OCI-LY3 (cell line): ENCODE data around the gene GLI2.

Experiments used
- EZH2phosphoT487 ChIP-seq: fragments of 200-600 bp; shearing (Covaris generic); IDR thresholded peaks from 2 replicates; pipeline ENCODE4 v1.6.1; 2018; ENCODE audit warnings: antibody characterized with exemption, mixed run types, low read depth
- TF ChIP-seq, protein P1 (sequence below): fragments of 200-600, 300-600 bp; sonication (generic); IDR thresholded peaks from 2 replicates; pipeline ENCODE4 v1.5.1; 2014; ENCODE audit warnings: antibody characterized with exemption, low read length, low read depth

DNA sequence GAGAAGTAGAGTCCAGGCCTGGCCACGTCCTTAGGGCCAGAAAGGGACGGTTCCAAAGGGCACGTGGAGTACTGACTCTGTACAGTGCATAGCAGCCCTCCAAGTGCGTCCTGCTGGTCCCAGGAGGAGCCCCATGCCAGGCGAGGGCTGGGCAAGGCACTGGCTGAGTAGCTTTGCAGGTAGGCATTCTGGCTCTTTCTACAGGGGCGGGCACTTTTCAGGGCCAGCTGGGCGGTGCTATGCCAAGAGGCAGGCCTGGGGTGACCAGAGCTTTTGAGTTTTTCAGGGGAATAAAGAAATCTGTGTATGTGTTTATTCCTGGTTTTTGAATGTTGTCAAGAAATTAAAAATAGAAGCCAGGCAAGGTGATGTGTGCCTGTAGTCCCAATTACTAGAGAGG lies 15.4 kb upstream of the GLI2 start:
- TF ChIP-seq, protein P1, sequence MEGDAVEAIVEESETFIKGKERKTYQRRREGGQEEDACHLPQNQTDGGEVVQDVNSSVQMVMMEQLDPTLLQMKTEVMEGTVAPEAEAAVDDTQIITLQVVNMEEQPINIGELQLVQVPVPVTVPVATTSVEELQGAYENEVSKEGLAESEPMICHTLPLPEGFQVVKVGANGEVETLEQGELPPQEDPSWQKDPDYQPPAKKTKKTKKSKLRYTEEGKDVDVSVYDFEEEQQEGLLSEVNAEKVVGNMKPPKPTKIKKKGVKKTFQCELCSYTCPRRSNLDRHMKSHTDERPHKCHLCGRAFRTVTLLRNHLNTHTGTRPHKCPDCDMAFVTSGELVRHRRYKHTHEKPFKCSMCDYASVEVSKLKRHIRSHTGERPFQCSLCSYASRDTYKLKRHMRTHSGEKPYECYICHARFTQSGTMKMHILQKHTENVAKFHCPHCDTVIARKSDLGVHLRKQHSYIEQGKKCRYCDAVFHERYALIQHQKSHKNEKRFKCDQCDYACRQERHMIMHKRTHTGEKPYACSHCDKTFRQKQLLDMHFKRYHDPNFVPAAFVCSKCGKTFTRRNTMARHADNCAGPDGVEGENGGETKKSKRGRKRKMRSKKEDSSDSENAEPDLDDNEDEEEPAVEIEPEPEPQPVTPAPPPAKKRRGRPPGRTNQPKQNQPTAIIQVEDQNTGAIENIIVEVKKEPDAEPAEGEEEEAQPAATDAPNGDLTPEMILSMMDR, result no peak
- no peak for TF ChIP-seq EZH2phosphoT487
